HG02588 (cell line): ENCODE data around the gene DHRS9.

Experiments used
- ATAC-seq: cut with Tn5 transposase; IDR thresholded peaks from one replicate; pipeline ENCODE4 v1.9.1; 2021; ENCODE audit warnings: mild to moderate bottlenecking, moderate library complexity; ENCODE audit not compliant: unreplicated experiment

The DHRS9 gene

GRCh38 chr2:169065422-169065821 is 3.9 kb upstream of the DHRS9 start:
- ATAC-seq = no peak

DNA sequence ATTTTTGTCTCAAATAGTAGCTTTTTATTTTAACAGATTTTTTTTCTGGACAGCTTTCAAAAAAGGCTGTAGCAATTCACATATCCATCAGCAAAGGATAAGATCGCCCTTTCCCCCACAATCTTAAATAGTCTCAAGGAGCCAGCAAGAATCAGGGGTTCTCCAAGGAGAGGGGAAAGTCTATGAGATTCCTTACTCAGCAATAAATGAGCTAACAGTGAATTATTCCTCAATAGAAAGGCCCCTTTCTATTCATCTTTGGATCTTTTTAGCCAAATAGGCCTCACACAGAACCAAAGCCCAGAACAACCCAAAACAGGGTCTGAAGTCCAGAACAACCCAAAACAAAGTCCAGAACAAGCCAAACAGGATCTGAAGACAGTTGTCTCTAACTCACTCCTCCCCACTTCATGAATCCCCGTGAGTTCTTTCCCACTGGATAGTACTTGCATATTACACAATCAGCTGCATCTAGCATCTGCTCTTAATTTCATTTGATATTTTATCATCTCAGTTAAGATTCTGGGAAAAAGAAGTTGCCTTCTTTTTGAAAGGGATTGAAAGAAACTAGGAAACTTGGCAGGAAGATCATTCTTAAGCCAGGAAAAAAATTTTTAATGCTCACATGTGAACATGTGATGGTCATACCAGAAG is 3.4 kb upstream of the DHRS9 start:
- no peak for ATAC-seq

- no peak for ATAC-seq
Observed at GRCh38 chr2:169066897-169067296, 2.5 kb upstream of the DHRS9 start.

DNA sequence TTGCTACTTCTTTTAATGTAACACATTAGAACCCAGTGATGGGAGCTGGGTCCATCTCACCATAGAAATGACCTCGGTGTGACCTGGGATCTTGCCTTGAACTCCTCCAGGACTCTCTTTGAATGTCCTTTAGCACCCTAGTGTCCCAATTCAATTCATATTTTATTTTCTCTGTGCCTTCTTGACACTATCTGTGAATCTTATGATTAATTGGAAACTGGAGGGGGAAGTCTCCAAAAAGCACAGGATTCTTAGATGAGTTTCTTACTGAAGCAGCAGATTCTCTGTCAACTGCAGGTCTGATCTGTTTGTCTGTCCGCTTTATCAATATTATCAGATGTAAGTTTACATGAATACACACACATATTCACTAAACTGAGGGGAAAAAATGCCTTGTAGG is 470 bp downstream of the DHRS9 start:
- no peak for ATAC-seq

GRCh38 chr2:169071455-169071854 is 2.1 kb downstream of the DHRS9 start:
- ATAC-seq = no peak

- no peak for ATAC-seq
Observed at GRCh38 chr2:169072163-169072925, 3.0 kb downstream of the DHRS9 start.

DNA sequence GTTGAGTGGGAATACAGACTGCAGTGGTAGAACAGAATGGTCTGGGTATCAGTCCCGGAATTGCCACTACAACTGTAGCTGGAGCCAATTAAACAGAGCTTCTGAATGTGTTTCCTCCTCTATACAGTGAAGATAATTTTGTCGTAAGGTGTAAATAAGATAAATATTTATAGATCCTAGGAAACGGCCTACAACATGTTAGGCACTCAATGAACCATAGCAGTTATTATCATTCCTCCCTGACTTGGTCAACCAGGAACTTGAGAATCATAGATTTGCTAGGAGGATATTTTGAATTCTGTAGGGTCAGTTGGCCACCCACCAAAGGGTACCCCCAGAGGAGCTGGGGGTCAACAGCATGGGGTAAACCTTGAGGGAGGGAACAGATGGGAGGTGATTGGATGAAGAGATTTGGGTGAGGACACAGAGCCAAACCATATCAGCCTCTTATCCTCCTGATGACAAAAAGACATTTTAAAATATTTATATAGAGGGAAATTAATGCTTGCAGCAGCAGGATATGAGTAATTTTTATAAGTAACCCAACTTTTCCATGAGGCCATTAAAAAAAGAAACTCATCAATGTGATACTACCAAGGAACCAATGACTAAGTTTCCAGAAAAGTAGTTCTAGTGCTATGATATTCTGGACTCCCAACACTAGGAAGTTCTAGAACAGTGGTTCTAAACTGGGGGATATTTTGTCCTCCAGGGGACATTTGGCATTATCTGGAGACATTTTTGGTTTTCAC is 4.0 kb downstream of the DHRS9 start:
- no peak for ATAC-seq

GRCh38 chr2:169073963-169074751 is 4.8 kb downstream of the DHRS9 start:
- peak; percentile 52 for ATAC-seq

DNA sequence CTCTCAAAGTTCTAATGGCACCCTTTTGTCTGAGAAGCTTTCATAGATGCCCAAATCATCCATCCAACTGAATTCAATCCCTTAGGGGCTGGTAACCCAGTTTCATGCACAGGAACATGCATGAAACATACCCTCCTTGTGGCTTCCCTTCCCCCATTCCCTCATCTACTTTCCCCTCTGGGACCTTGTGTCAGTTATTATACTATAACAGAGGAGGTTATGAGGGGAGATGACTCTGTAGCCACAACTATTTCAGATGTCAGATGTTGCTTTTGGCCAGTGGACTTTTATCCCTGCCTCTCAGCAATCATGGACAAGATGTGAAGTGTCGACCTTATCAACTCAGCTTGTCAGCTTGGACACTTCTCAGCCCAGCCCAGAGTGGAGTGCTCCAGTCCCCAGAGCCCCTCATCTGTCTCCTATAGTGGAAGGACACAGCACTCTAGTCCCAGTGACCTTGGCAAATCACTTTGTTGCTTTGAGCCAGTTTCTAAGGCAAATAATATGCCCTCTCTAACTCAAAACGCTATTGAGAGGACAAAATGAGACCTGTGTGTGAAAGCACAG is 8.4 kb downstream of the DHRS9 start:
- no peak for ATAC-seq

DNA sequence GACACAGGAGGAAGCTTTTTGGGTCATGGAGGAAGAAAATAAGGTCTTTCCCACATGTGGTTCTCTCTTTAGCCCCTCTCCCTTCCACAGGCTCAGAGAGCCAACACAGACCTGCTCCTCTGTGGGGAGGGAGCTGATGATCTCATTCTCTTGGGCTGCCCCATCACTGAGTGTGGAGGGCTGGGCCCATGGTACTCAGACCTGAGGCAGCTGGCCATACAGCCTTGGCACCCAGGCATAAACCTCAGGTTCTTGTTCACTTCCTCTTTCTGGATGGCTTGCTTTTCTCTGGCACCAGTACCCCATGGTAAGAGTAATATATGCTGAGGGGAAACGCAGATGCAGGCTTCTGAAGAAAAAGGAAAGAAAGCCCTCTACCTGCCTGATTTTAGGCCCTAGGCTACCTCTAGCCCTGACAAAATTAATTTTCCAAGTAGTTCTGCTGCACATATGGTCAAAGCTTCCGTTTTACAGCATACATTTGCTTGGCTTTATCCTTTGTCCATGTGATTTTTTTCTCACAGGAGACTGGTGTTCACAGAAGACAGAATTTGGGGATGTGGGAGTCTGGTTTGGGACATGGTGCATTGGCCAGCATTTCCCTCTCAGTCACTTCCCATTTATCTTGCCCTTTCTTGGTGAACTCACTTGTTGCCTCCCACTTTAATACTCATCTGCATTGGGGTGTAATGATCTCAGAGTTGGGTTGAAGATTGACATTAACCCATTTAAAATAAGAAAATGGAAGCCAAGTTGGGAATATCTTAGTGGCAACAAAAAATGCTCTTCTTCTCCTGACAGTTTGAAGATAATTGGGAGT is 11.1 kb downstream of the DHRS9 start:
- ATAC-seq = peak; percentile 91

- no peak for ATAC-seq
Observed at GRCh38 chr2:169081551-169081950, 12.2 kb downstream of the DHRS9 start.

- ATAC-seq = peak; percentile 60
Observed at GRCh38 chr2:169082995-169083394, 13.6 kb downstream of the DHRS9 start.

- no peak for ATAC-seq
Observed at GRCh38 chr2:169086893-169087467, 17.6 kb downstream of the DHRS9 start.

- ATAC-seq = no peak
Observed at GRCh38 chr2:169087757-169088379, 18.5 kb downstream of the DHRS9 start.

GRCh38 chr2:169089182-169089581 is 19.8 kb downstream of the DHRS9 start:
- no peak for ATAC-seq

DNA sequence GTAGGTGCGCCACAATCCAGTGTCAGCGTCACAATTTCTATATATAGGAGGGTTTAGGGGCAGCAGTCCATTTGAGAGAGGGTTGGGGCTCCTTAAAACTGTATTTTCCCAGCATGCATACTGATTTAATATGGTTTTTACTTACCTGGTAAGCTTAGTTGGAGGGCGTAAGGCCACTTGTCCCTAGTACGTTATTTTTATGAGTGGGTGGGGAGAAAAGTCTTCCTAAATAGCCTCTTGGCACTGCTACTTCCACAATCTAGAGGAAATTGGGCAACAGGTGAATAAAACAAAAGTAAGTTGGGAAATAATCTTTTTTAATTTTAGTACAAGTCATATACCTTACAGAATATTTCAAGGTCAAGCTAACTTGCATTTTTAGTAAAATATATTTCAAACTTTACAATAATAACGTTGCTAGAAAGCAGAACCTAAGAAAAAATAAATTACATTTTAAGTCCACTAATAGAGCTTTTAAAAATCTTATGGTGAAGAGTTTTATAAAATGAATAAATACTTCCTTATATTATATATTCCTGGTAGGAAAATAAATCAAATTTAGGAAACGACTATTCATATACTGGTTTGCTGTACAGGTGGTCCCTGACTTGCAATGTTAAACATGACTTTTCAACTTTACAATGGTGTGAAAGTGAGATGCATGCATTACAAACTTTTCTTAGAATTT is 20.9 kb downstream of the DHRS9 start:
- ATAC-seq = no peak

- no peak for ATAC-seq
Observed at GRCh38 chr2:169091256-169091655, 21.9 kb downstream of the DHRS9 start.

DNA sequence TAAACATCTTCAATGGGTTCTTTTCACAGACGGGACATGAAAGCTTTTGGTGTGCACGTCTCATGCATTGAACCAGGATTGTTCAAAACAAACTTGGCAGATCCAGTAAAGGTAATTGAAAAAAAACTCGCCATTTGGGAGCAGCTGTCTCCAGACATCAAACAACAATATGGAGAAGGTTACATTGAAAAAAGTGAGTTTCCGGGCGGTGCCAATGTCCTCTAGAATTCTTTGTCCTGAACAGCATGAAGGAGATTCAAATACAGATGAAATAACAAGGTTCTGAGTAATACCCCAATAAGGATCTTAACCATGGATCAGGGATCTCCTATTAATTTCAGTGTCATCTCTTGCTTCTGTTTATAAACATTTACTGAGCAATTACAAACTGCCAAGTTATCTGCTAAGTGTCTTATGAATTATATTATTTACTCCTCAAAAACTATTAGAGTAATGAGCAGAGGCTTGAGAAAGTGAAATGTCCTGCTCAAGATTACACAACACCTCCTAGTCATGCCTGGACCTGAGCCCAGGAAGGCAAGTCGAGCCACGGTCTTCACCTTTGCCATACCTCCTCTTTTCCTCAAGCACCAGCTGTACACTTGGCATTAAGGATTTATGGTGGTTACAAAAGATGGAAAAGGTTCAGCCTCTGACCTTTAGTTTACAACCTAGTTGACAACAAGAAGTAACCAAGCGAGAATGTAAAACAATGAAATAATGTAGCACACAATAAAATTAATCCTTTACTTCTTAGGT is 22.6 kb downstream of the DHRS9 start:
- ATAC-seq = no peak
